ENCODE data around the gene PRKN.

DNA sequence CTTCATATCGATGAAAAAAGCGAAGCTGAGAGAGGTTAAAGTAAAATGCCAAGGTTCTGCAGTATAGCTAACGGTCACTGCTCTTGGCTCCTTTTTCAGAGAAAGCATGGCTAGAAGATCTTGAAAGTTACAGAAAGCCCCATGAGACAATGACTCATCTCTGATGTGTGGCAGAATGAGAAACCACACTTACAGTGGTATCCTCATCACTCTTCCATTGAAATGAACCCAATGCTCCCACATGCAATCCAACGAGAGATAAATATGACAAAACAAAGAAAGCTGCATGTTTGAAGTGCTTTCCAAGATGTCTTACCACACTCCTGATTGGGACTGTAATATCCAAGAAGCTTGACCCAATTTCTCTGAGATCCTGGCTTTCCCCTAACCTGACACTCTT is 694.9 kb downstream of the PRKN start:
- TF ChIP-seq CTCF (IDR thresholded peaks at IDR 0.05; ENCODE audit: borderline replicate concordance, extremely low read depth, low read length, poor library complexity, severe bottlenecking) (no peak), EZH2 (IDR thresholded peaks at IDR 0.05; ENCODE audit: borderline replicate concordance, low read depth, low read length, severe bottlenecking) (no peak)

All from DND-41 (cell line).